ENCODE results near the gene AR. TPM values are rescaled to one million over a fixed set of nuclear protein-coding genes. Genes with fewer than 3 reads are reported as not detected.

AR gene
- total RNA-seq, 1 donor from 2014 or later: 10.4 TPM

DNA sequence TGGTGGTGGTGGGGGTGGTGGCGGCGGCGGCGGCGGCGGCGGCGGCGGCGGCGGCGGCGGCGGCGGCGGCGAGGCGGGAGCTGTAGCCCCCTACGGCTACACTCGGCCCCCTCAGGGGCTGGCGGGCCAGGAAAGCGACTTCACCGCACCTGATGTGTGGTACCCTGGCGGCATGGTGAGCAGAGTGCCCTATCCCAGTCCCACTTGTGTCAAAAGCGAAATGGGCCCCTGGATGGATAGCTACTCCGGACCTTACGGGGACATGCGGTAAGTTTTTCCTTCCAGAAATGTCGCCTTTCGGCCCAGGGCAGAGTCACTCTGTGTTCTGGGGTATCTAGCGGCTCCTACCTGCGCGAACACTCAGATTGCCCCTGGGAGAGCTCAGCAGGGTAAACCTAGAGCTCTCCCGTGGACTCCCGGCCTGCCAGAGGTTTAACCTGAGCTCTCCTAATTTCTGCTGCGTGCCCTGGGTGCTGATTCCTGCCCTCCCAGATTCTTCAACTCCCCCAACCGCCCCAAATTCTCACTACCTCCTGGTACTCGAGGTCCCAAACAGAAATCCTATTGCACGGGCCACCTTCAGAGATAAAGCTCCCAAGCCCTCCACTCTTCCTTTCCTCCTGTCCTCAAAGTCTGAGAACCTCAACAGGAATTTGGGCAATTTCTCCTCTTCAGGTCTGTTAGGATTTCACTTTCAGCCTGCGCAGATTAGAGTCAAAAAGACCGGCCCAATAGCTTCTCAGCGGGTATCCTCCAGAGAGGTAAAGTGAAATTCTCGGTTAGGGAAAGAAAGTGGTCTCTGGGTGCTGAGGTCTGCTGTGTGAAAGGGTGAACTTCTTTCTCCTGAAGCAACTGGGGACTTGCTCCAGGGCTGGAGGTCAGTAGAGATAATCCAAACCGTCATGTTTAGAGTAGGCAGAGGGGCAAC, 2.9 kb downstream of the AR start:
- H3K36me3 Mint-ChIP-seq (ENCODE audit: unreplicated experiment): no peaks in the 10 kb centered on the region
- TF ChIP-seq, protein P1, sequence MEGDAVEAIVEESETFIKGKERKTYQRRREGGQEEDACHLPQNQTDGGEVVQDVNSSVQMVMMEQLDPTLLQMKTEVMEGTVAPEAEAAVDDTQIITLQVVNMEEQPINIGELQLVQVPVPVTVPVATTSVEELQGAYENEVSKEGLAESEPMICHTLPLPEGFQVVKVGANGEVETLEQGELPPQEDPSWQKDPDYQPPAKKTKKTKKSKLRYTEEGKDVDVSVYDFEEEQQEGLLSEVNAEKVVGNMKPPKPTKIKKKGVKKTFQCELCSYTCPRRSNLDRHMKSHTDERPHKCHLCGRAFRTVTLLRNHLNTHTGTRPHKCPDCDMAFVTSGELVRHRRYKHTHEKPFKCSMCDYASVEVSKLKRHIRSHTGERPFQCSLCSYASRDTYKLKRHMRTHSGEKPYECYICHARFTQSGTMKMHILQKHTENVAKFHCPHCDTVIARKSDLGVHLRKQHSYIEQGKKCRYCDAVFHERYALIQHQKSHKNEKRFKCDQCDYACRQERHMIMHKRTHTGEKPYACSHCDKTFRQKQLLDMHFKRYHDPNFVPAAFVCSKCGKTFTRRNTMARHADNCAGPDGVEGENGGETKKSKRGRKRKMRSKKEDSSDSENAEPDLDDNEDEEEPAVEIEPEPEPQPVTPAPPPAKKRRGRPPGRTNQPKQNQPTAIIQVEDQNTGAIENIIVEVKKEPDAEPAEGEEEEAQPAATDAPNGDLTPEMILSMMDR (IDR thresholded peaks at IDR 0.05): no peak
- no peaks in the 10 kb centered on the region for H3K9me3 Mint-ChIP-seq (ENCODE audit: unreplicated experiment)
- peaks cover 31% of the 10 kb centered on the region for H3K4me1 Mint-ChIP-seq (ENCODE audit: unreplicated experiment)
- DNase-seq (ENCODE audit: extremely low spot score, unreplicated experiment): no peak
- peak overlapping the region; percentile 13 for H3K27ac Mint-ChIP-seq (ENCODE audit: unreplicated experiment)
- H3K27me3 Mint-ChIP-seq (ENCODE audit: unreplicated experiment): no peaks in the 10 kb centered on the region
- peak overlapping the region; percentile 80 for H3K4me3 Mint-ChIP-seq (ENCODE audit: unreplicated experiment)

DNA sequence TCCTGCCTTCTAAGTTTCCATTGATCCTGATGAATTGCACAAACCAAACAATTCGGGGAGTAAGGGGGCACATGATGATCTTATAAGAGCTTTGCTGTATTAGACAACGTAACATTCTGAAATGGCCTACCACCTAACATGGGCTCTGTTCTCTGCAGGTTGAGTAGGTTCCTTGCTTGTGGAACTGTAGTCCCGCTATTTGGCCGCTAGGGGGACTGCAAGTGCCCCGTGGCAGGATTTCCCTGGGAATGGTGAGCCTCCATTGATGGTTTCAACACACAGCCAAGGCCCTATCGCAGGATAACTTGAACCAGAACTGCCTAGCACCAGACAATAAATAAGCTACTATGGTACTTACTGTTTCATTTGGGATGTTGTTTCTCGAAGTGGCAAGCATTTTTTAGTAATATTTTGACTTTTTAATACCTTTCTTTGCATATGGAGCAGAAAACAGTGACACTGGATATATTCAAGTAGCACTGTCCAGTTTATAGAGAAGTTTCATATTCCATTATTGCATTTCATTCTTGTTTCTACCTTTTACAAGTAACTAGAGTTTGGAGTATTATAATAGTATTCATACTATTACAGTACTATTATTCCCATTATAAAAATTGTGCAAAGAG, 11.9 kb downstream of the AR start:
- TF ChIP-seq, protein P1 (IDR thresholded peaks at IDR 0.05): peak; percentile 58
- H3K36me3 Mint-ChIP-seq (ENCODE audit: unreplicated experiment): no peaks in the 10 kb centered on the region
- no peak for DNase-seq (ENCODE audit: extremely low spot score, unreplicated experiment)
- no peak overlapping the region for H3K27ac Mint-ChIP-seq (ENCODE audit: unreplicated experiment)
- peaks cover 21% of the 10 kb centered on the region for H3K9me3 Mint-ChIP-seq (ENCODE audit: unreplicated experiment)
- H3K4me1 Mint-ChIP-seq (ENCODE audit: unreplicated experiment): no peaks in the 10 kb centered on the region
- no peak overlapping the region for H3K4me3 Mint-ChIP-seq (ENCODE audit: unreplicated experiment)
- no peaks in the 10 kb centered on the region for H3K27me3 Mint-ChIP-seq (ENCODE audit: unreplicated experiment)

DNA sequence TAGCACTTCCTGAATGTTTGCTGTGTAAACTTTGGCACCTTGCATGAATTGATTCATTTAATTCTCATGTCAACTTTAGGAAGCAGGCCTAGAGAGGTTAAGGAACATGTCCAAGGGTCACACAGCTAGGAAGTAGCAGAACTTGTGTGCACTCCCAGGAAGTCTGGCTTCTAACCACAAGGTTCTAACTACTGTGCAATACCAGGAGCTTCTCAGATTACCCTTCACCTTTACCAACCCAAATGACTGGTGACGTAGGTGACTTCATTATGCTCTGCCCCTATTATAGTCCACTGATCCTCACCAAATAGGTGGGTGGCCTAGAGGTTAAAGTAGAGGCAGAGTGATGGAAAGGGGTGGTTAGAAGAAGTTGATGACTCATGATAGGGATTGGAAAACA, 14.4 kb downstream of the AR start:
- H3K27ac Mint-ChIP-seq (ENCODE audit: unreplicated experiment): no peak overlapping the region
- no peaks in the 10 kb centered on the region for H3K27me3 Mint-ChIP-seq (ENCODE audit: unreplicated experiment)
- H3K4me3 Mint-ChIP-seq (ENCODE audit: unreplicated experiment): no peak overlapping the region
- no peak for DNase-seq (ENCODE audit: extremely low spot score, unreplicated experiment)
- TF ChIP-seq, protein P1 (IDR thresholded peaks at IDR 0.05): no peak
- no peaks in the 10 kb centered on the region for H3K4me1 Mint-ChIP-seq (ENCODE audit: unreplicated experiment)
- H3K36me3 Mint-ChIP-seq (ENCODE audit: unreplicated experiment): no peaks in the 10 kb centered on the region
- peaks cover 18% of the 10 kb centered on the region for H3K9me3 Mint-ChIP-seq (ENCODE audit: unreplicated experiment)

DNA sequence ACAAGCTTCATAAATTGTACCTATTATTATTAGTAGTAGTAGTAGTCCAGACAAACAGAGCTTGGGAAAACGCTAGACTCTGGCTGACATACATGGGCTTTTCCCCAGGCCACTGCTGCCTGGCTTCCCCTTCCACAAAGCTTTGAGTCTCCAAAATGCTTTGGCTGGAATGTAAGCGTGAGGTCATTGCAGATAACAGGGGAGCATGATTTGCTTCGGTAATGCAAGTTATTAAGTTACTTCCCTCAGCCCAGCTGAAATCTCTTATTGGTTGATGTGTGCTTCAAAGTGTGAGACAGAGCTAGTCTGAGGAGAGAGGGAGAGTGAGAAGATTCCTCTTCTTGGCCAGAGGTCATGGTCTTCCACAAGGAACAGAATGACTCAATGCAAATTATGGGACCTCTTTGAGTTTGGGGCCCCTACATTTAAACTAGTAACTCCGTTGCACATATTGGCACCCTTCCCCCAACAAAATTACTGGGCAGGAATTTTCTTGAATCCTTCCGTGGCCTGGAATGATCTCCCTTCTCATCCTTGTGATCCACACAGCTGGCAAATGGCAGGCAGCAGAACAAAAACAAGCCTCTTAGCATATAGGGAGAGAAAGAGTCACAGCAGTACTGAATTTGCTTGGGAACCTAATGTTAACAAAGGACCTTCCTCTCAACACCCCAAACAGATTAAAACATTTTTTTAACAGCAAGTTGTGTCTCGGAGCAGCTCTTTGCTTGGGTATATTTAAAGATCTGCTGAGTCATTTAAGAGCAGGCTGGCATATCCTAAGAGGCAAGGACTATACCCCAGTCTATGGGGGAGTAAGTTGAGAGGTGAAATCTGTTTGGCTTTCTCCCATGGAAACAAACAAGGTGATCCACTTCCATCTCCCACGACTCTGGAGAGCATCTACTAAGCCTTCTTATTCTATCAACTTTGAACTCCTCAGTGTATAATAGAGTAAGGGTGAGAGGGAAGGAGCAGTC, 19.9 kb downstream of the AR start:
- no peaks in the 10 kb centered on the region for H3K27me3 Mint-ChIP-seq (ENCODE audit: unreplicated experiment)
- TF ChIP-seq, protein P1 (IDR thresholded peaks at IDR 0.05): no peak
- no peaks in the 10 kb centered on the region for H3K36me3 Mint-ChIP-seq (ENCODE audit: unreplicated experiment)
- peaks cover 12% of the 10 kb centered on the region for H3K9me3 Mint-ChIP-seq (ENCODE audit: unreplicated experiment)
- no peaks in the 10 kb centered on the region for H3K4me1 Mint-ChIP-seq (ENCODE audit: unreplicated experiment)
- no peak overlapping the region for H3K4me3 Mint-ChIP-seq (ENCODE audit: unreplicated experiment)
- no peak overlapping the region for H3K27ac Mint-ChIP-seq (ENCODE audit: unreplicated experiment)
- no peak for DNase-seq (ENCODE audit: extremely low spot score, unreplicated experiment)

Measured in osteocyte (in vitro differentiated cells).